K562 (cell line): Measurements from ENCODE around the gene NUP210. TPM values are rescaled to one million over a fixed set of nuclear protein-coding genes. Genes with fewer than 3 reads are reported as not detected.

Source experiments
- BMI1 ChIP-seq: fragments of 150-350 bp; IDR thresholded peaks from 2 replicates; pipeline ENCODE4 v1.6.1; 2014; ENCODE audit warnings: low read length
- CBX1 ChIP-seq: sonication (generic); IDR thresholded peaks from 2 replicates; pipeline ENCODE4 v1.6.1; 2016; ENCODE audit warnings: antibody characterized with exemption, low read depth, mild to moderate bottlenecking
- FOXA3 ChIP-seq, 2 experiments: fragments of 450-650 bp in 1 of 2; sonication (generic) in 1 of 2; formaldehyde crosslinking; IDR thresholded peaks in 1 of 2; conservative IDR thresholded peaks in 1 of 2; 2 replicates each; pipeline versions ENCODE4 v1.4.0 to v1.8.0; 2020 to 2022; ENCODE audit warnings: mild to moderate bottlenecking in 2 of 2, missing genetic modification reagents in 1 of 2
- HNRNPL ChIP-seq: fragments of 200-400 bp; formaldehyde crosslinking; IDR thresholded peaks from 2 replicates; pipeline ENCODE4 v1.6.1; 2017; ENCODE audit warnings: low read depth, mild to moderate bottlenecking, low read length
- L3MBTL2 ChIP-seq: fragments of 450-650 bp; IDR thresholded peaks from 2 replicates; pipeline ENCODE4 v1.6.1; 2016; ENCODE audit warnings: mild to moderate bottlenecking, moderate library complexity
- MTA1 ChIP-seq: fragments of 450-650 bp; IDR thresholded peaks from 2 replicates; pipeline ENCODE4 v1.6.1; 2017; ENCODE audit warnings: borderline replicate concordance
- NR2C1 ChIP-seq, 2 experiments: fragments of 450-650 bp; IDR thresholded peaks; 2 replicates each; pipeline ENCODE4 v1.6.1; 2017; ENCODE audit warnings: mild to moderate bottlenecking in 2 of 2, antibody characterized with exemption in 1 of 2, inconsistent platforms in 1 of 2, missing compliant biosample characterization in 1 of 2, missing genetic modification characterization in 1 of 2
- RFX1 ChIP-seq: fragments of 450-650 bp; IDR thresholded peaks from 2 replicates; pipeline ENCODE4 v1.6.1; 2016; ENCODE audit warnings: mild to moderate bottlenecking, moderate library complexity
- SRSF9 ChIP-seq: fragments of 200-400 bp; formaldehyde crosslinking; IDR thresholded peaks from 2 replicates; pipeline ENCODE4 v1.6.1; 2017; ENCODE audit warnings: low read depth, low read length, borderline replicate concordance
- ZBTB7A ChIP-seq: IDR thresholded peaks from 2 replicates; pipeline ENCODE4 v1.6.1; 2011; ENCODE audit warnings: low read depth, mild to moderate bottlenecking, low read length, moderate library complexity, borderline replicate concordance; ENCODE audit not compliant: control insufficient read depth
- ZNF436 ChIP-seq: fragments of 250-450, 450-650 bp; sonication (Bioruptor Pico); formaldehyde crosslinking; IDR thresholded peaks from 2 replicates; pipeline ENCODE4 v1.7.0; 2020; ENCODE audit warnings: mild to moderate bottlenecking
- ZNF830 ChIP-seq: fragments of 250-450 bp; sonication (Bioruptor Pico); IDR thresholded peaks from 2 replicates; pipeline ENCODE4 v1.5.0; 2021; ENCODE audit warnings: mild to moderate bottlenecking
- polyA plus RNA-seq, 8 experiments: library from polyadenylated mRNA; depleted of rRNA in 4 of 8; stranded (reverse) in 5 of 8; unstranded in 3 of 8; fragments of >200 nt; fragmentation: Nextera tagmentation in 2 of 8; fragmentation: Illumina TruSeq in 1 of 8; extraction: Ambion mirVana in 2 of 8; extraction: Trizol in 1 of 8; gene quantifications; 2 replicates each; pipeline versions ENCODE4 v1.2.1 to v1.2.3, GENCODE V29; 2011 to 2014; ENCODE audit warnings: inconsistent platforms in 1 of 8, missing spikeins in 1 of 8
- total RNA-seq, 7 experiments: library from RNA; depleted of rRNA in 6 of 7; stranded (reverse); fragments of >200 nt in 6 of 7; fragmentation: Illumina TruSeq in 2 of 7; extraction: Trizol in 2 of 7; gene quantifications; 2 replicates each; pipeline versions ENCODE4 v1.2.1 to v1.2.3, GENCODE V29; 2011 to 2021; ENCODE audit warnings: low replicate concordance in 1 of 7
- TF ChIP-seq, protein P1 (sequence below): fragments of 250-450 bp; sonication (Bioruptor Pico); IDR thresholded peaks from 2 replicates; pipeline ENCODE4 v1.8.0; 2022; ENCODE audit warnings: inconsistent platforms
- TF ChIP-seq, protein P2 (sequence below): fragments of 450-650 bp; formaldehyde crosslinking; IDR thresholded peaks from 2 replicates; pipeline ENCODE4 v1.4.0; 2020; ENCODE audit warnings: mild to moderate bottlenecking, moderate library complexity
- TF ChIP-seq, protein P3 (sequence below): fragments of 200-800 bp; sonication (Bioruptor generic); IDR thresholded peaks from 2 replicates; pipeline ENCODE4 v1.6.1; 2017; ENCODE audit warnings: missing genetic modification characterization, missing compliant biosample characterization
- TF ChIP-seq, protein P4 (sequence below): fragments of 450-650 bp; formaldehyde crosslinking; IDR thresholded peaks from 2 replicates; pipeline ENCODE4 v1.4.0; 2020; ENCODE audit warnings: mild to moderate bottlenecking, moderate library complexity
- TF ChIP-seq, protein P5 (sequence below), 3 experiments: fragments of 200-800 bp in 1 of 3; sonication (Bioruptor generic) in 1 of 3; sonication (generic) in 1 of 3; formaldehyde crosslinking in 1 of 3; IDR thresholded peaks; 2 replicates each; pipeline versions ENCODE4 v1.6.1 to v1.8.0; 2016 to 2022; ENCODE audit warnings: mild to moderate bottlenecking in 2 of 3, missing compliant biosample characterization in 2 of 3, missing genetic modification characterization in 2 of 3, missing genetic modification reagents in 1 of 3
- TF ChIP-seq, protein P6 (sequence below): fragments of 450-650 bp; formaldehyde crosslinking; IDR thresholded peaks from 2 replicates; pipeline ENCODE4 v1.4.0; 2022; ENCODE audit warnings: missing genetic modification characterization

The NUP210 gene
- total and polyA plus RNA-seq, 9 of the 15 experiments (the other 6 are each of a cell fraction or from before 2014, with no cell fraction given), result 1.2 to 138 (median 44.0) TPM

DNA sequence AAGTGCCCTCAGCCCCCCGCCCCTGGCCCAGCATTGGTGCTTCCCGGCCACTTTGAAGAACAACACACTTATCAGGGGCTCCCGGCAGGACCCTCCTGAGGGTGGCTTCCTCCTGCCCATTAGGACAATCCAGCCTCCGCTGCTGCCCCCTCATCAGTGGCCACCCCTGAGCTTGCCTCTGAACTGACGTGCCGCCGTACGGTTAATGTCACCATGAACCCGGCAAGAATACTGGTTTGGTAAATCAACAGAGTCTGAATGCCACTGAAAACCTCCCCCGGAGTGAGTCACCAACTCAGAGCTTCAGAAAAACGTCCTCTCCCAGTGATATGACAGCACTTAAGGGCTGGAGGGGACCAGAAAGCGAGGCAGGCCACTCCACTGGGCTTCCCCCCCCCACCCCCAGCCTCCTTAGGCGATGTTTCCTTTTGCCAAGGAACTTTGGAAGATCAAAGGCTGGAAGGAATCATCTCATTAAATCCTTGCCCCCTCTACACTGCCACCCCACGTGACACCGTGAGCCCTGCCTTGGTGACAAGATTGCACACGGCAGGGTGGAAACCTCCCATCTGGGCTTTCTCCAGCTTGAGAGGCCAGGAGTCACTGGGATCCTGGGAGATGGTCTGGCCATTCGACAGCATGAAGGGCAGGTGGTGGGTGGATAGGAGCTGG is 142.1 kb downstream of the NUP210 start (continued):
- TF ChIP-seq, protein P1, sequence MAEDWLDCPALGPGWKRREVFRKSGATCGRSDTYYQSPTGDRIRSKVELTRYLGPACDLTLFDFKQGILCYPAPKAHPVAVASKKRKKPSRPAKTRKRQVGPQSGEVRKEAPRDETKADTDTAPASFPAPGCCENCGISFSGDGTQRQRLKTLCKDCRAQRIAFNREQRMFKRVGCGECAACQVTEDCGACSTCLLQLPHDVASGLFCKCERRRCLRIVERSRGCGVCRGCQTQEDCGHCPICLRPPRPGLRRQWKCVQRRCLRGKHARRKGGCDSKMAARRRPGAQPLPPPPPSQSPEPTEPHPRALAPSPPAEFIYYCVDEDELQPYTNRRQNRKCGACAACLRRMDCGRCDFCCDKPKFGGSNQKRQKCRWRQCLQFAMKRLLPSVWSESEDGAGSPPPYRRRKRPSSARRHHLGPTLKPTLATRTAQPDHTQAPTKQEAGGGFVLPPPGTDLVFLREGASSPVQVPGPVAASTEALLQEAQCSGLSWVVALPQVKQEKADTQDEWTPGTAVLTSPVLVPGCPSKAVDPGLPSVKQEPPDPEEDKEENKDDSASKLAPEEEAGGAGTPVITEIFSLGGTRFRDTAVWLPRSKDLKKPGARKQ (CRISPR knock-in tag), result no peak
- no peak for TF ChIP-seq ZNF436
- TF ChIP-seq, protein P2, sequence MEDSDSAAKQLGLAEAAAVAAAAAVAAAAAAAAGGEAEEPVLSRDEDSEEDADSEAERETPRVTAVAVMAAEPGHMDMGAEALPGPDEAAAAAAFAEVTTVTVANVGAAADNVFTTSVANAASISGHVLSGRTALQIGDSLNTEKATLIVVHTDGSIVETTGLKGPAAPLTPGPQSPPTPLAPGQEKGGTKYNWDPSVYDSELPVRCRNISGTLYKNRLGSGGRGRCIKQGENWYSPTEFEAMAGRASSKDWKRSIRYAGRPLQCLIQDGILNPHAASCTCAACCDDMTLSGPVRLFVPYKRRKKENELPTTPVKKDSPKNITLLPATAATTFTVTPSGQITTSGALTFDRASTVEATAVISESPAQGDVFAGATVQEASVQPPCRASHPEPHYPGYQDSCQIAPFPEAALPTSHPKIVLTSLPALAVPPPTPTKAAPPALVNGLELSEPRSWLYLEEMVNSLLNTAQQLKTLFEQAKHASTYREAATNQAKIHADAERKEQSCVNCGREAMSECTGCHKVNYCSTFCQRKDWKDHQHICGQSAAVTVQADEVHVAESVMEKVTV, result no peak
- TF ChIP-seq, protein P3, sequence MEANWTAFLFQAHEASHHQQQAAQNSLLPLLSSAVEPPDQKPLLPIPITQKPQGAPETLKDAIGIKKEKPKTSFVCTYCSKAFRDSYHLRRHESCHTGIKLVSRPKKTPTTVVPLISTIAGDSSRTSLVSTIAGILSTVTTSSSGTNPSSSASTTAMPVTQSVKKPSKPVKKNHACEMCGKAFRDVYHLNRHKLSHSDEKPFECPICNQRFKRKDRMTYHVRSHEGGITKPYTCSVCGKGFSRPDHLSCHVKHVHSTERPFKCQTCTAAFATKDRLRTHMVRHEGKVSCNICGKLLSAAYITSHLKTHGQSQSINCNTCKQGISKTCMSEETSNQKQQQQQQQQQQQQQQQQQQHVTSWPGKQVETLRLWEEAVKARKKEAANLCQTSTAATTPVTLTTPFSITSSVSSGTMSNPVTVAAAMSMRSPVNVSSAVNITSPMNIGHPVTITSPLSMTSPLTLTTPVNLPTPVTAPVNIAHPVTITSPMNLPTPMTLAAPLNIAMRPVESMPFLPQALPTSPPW (CRISPR knock-in tag), result peak; percentile 28; the same call in 1 of the 2 replicates
- TF ChIP-seq NR2C1 (IDR thresholded peaks at IDR 0.05), result no peak
- no peak for TF ChIP-seq NR2C1 (tag; IDR thresholded peaks at IDR 0.05)
- TF ChIP-seq, protein P4, sequence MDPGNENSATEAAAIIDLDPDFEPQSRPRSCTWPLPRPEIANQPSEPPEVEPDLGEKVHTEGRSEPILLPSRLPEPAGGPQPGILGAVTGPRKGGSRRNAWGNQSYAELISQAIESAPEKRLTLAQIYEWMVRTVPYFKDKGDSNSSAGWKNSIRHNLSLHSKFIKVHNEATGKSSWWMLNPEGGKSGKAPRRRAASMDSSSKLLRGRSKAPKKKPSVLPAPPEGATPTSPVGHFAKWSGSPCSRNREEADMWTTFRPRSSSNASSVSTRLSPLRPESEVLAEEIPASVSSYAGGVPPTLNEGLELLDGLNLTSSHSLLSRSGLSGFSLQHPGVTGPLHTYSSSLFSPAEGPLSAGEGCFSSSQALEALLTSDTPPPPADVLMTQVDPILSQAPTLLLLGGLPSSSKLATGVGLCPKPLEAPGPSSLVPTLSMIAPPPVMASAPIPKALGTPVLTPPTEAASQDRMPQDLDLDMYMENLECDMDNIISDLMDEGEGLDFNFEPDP (CRISPR knock-in tag), result no peak
- peak in 1 of 2 experiments; percentile 50; a peak in 1 of 4 replicates for TF ChIP-seq FOXA3 (CRISPR knock-in tag; conservative IDR thresholded peaks at IDR 0.05 in 1 of 2, IDR thresholded peaks at IDR 0.05 in 1 of 2)
- TF ChIP-seq RFX1, result no peak
- no peak for TF ChIP-seq HNRNPL
- TF ChIP-seq, protein P5, sequence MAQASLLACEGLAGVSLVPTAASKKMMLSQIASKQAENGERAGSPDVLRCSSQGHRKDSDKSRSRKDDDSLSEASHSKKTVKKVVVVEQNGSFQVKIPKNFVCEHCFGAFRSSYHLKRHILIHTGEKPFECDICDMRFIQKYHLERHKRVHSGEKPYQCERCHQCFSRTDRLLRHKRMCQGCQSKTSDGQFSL (CRISPR knock-in tag; IDR thresholded peaks at IDR 0.05), result no peak; the same call in 1 of the 2 replicates
- TF ChIP-seq, protein P5 (tag; IDR thresholded peaks at IDR 0.05), result no peak
- TF ChIP-seq MTA1, result no peak
- peak; percentile 29; the same call in 1 of the 2 replicates for TF ChIP-seq ZBTB7A
- no peak for TF ChIP-seq ZNF830
- TF ChIP-seq, protein P6, sequence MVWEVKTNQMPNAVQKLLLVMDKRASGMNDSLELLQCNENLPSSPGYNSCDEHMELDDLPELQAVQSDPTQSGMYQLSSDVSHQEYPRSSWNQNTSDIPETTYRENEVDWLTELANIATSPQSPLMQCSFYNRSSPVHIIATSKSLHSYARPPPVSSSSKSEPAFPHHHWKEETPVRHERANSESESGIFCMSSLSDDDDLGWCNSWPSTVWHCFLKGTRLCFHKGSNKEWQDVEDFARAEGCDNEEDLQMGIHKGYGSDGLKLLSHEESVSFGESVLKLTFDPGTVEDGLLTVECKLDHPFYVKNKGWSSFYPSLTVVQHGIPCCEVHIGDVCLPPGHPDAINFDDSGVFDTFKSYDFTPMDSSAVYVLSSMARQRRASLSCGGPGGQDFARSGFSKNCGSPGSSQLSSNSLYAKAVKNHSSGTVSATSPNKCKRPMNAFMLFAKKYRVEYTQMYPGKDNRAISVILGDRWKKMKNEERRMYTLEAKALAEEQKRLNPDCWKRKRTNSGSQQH (CRISPR knock-in tag), result no peak
- TF ChIP-seq SRSF9, result no peak
- TF ChIP-seq L3MBTL2, result no peak
- TF ChIP-seq BMI1, result no peak
- TF ChIP-seq CBX1, result no peak
